SK-N-SH treated with all-trans-retinoic acid at 6 μM for 48 hours (cell line): Measurements from ENCODE around the gene AKAP13.

Experiments
- ARNTL ChIP-seq: fragments of 450-650 bp; formaldehyde crosslinking; IDR thresholded peaks from 2 replicates; pipeline ENCODE4 v1.5.0; 2020; ENCODE audit warnings: low read depth, mild to moderate bottlenecking, moderate library complexity, borderline replicate concordance
- BACH2 ChIP-seq: fragments of 250-450 bp; sonication (Bioruptor Pico); IDR thresholded peaks from 2 replicates; pipeline ENCODE4 v1.9.0; 2021; ENCODE audit warnings: mild to moderate bottlenecking, borderline replicate concordance
- CREB5 ChIP-seq: fragments of 250-450 bp; sonication (Bioruptor Pico); IDR thresholded peaks from 2 replicates; pipeline ENCODE4 v1.5.1; 2020; ENCODE audit warnings: low read depth, mild to moderate bottlenecking, moderate library complexity
- ISL1 ChIP-seq: fragments of 250-450 bp; sonication (Bioruptor Pico); IDR thresholded peaks from 2 replicates; pipeline ENCODE4 v2.1.2; 2022; ENCODE audit warnings: mild to moderate bottlenecking, moderate library complexity
- POU6F1 ChIP-seq: fragments of 250-450 bp; sonication (Bioruptor Pico); IDR thresholded peaks from 2 replicates; pipeline ENCODE4 v1.8.0; 2021; ENCODE audit warnings: low read depth, mild to moderate bottlenecking, moderate library complexity, borderline replicate concordance
- RARB ChIP-seq: fragments of 250-450 bp; sonication (Bioruptor Pico); IDR thresholded peaks from 2 replicates; pipeline ENCODE4 v1.8.0; 2021; ENCODE audit warnings: mild to moderate bottlenecking, moderate library complexity
- TOX ChIP-seq: fragments of 250-450 bp; sonication (Bioruptor Pico); IDR thresholded peaks from 2 replicates; pipeline ENCODE4 v1.8.0; 2021; ENCODE audit warnings: mild to moderate bottlenecking, moderate library complexity, borderline replicate concordance
- ZC3H10 ChIP-seq: fragments of 250-450 bp; sonication (Bioruptor Pico); IDR thresholded peaks from 2 replicates; pipeline ENCODE4 v1.5.1; 2021; ENCODE audit warnings: mild to moderate bottlenecking, moderate library complexity
- ZFP3 ChIP-seq: fragments of 250-450 bp; sonication (Bioruptor Pico); IDR thresholded peaks from 2 replicates; pipeline ENCODE4 v1.5.0; 2020; ENCODE audit warnings: mild to moderate bottlenecking, moderate library complexity
- ZFP30 ChIP-seq: fragments of 450-650 bp; formaldehyde crosslinking; IDR thresholded peaks from 2 replicates; pipeline ENCODE4 v1.5.0; 2022; ENCODE audit warnings: mild to moderate bottlenecking, moderate library complexity
- ZNF565 ChIP-seq: fragments of 450-650 bp; formaldehyde crosslinking; conservative IDR thresholded peaks from 2 replicates; pipeline ENCODE4 v1.5.0; 2020; ENCODE audit warnings: low read depth, mild to moderate bottlenecking, moderate library complexity

- TF ChIP-seq CREB5 (CRISPR knock-in tag): no peak
- TF ChIP-seq ZFP3: no peak
- no peak for TF ChIP-seq POU6F1
- no peak for TF ChIP-seq ISL1 (CRISPR knock-in tag)
- TF ChIP-seq ZC3H10 (CRISPR knock-in tag): no peak
- TF ChIP-seq ARNTL (CRISPR knock-in tag): no peak
- TF ChIP-seq RARB (CRISPR knock-in tag): no peak
- TF ChIP-seq ZFP30 (CRISPR knock-in tag): no peak
- TF ChIP-seq TOX (CRISPR knock-in tag): no peak
- no peak for TF ChIP-seq ZNF565 (CRISPR knock-in tag)
- TF ChIP-seq BACH2 (CRISPR knock-in tag): no peak
Observed at GRCh38 chr15:85330901-85331588, 49.4 kb upstream of the AKAP13 start.
